ENCODE measurements around the gene MAB21L4. TPM values are rescaled to one million over a fixed set of nuclear protein-coding genes. Genes with fewer than 3 reads are reported as not detected.

Gene MAB21L4
- polyA plus RNA-seq, 1 of the 3 experiments (the other 2 are of a cell fraction), result not detected

DNA sequence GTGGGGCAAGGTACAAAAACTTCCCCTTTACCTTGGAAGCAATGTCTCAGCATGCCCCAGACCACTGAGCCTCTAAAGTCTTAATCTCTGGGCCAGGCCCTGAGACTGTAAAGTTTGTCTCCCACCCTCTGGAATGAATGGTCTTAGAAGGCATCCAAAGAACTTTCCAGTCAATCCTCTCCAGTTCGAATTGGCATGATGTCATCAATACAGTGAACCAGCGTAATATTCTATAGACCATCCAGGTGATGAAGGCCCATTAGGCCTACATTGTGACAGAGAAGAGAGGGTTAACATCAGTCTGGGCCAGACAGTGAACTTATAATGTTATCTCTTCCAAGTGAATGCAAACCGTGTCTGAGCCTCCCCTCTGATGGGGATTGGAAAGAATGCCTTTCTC, 11.2 kb downstream of the MAB21L4 start:
- Histone ChIP-seq H3K27me3 (ENCODE audit: insufficient read depth) (no peaks in the 10 kb centered on the region), H3K4me3 (ENCODE audit: low read depth in 2 of 2, low read length in 1 of 2) (no peak overlapping the region), H4K20me1 (ENCODE audit: insufficient read depth) (no peaks in the 10 kb centered on the region), H3K79me2 (ENCODE audit: insufficient read depth) (no peaks in the 10 kb centered on the region), H3F3A (replicated peaks; ENCODE audit: insufficient read depth) (no peaks in the 10 kb centered on the region), H3K27ac (ENCODE audit: low read depth in 2 of 2, low read length in 1 of 2) (no peak overlapping the region), H3K9me3 (no peaks in the 10 kb centered on the region), H2AFZ (ENCODE audit: low read depth) (no peak overlapping the region), H3K9ac (no peak overlapping the region), H3K4me1 (ENCODE audit: control insufficient read depth in 1 of 2, insufficient read depth in 2 of 2, low read depth in 1 of 2, low read length in 1 of 2) (no peaks in the 10 kb centered on the region; a peak in 1 of 4 replicates), H3K4me2 (no peak overlapping the region), H3K9me2 (no peaks in the 10 kb centered on the region), H3K36me3 (replicated peaks in 1 of 2; ENCODE audit: control insufficient read depth in 1 of 2, insufficient read depth in 2 of 2, low read length in 1 of 2) (no peaks in the 10 kb centered on the region)
- TF ChIP-seq, protein P1, sequence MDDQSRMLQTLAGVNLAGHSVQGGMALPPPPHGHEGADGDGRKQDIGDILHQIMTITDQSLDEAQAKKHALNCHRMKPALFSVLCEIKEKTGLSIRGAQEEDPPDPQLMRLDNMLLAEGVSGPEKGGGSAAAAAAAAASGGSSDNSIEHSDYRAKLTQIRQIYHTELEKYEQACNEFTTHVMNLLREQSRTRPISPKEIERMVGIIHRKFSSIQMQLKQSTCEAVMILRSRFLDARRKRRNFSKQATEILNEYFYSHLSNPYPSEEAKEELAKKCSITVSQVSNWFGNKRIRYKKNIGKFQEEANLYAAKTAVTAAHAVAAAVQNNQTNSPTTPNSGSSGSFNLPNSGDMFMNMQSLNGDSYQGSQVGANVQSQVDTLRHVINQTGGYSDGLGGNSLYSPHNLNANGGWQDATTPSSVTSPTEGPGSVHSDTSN (IDR thresholded peaks at IDR 0.05), result no peak
- no peak for TF ChIP-seq MEF2A (IDR thresholded peaks at IDR 0.05; ENCODE audit: borderline replicate concordance, low read depth)
- TF ChIP-seq CHD2 (IDR thresholded peaks at IDR 0.05; ENCODE audit: low read length, partially characterized antibody), result no peak
- TF ChIP-seq, protein P2, sequence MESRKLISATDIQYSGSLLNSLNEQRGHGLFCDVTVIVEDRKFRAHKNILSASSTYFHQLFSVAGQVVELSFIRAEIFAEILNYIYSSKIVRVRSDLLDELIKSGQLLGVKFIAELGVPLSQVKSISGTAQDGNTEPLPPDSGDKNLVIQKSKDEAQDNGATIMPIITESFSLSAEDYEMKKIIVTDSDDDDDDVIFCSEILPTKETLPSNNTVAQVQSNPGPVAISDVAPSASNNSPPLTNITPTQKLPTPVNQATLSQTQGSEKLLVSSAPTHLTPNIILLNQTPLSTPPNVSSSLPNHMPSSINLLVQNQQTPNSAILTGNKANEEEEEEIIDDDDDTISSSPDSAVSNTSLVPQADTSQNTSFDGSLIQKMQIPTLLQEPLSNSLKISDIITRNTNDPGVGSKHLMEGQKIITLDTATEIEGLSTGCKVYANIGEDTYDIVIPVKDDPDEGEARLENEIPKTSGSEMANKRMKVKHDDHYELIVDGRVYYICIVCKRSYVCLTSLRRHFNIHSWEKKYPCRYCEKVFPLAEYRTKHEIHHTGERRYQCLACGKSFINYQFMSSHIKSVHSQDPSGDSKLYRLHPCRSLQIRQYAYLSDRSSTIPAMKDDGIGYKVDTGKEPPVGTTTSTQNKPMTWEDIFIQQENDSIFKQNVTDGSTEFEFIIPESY (IDR thresholded peaks at IDR 0.05; ENCODE audit: borderline replicate concordance, low read depth), result no peak
- WGBS (ENCODE audit: low lambda C conversion rate), result 31% methylated on average over 3 of the region's 3 CpGs
- CTCF ChIA-PET, result no interaction called here
- no peak for DNase-seq
- POLR2A ChIA-PET, result no interaction called here

DNA sequence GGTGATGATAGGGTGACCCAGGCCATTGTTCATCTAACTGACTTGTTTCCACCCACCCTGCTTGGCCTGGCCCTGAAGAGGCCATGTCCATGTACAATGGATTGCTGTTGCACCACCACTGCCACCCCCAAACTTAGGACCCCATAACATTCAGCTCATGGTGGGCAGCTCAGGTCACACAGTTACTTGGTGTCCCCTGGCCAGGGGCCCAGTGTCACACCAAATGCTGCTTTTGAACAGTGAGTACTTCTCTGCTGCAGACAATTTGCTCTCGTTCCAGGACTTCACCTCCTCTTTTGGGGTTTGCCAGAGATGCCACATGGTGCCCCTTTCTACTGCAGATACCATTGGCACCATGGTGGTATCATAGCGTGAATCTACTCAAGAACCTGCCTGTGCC, 11.7 kb downstream of the MAB21L4 start:
- H3F3A ChIP-seq (replicated peaks; ENCODE audit: insufficient read depth), result no peaks in the 10 kb centered on the region
- no peaks in the 10 kb centered on the region for H3K79me2 ChIP-seq (ENCODE audit: insufficient read depth)
- H3K27me3 ChIP-seq (ENCODE audit: insufficient read depth), result no peaks in the 10 kb centered on the region
- no peak for DNase-seq
- ChIA-PET POLR2A (no interaction called here), CTCF (no interaction called here)
- no peak overlapping the region for H3K4me3 ChIP-seq (ENCODE audit: low read depth in 2 of 2, low read length in 1 of 2)
- WGBS (ENCODE audit: low lambda C conversion rate), result 42% methylated on average over 2 of the region's 2 CpGs
- no peaks in the 10 kb centered on the region for H3K9me3 ChIP-seq
- H2AFZ ChIP-seq (ENCODE audit: low read depth), result no peak overlapping the region
- no peaks in the 10 kb centered on the region for H3K4me1 ChIP-seq (ENCODE audit: control insufficient read depth in 1 of 2, insufficient read depth in 2 of 2, low read depth in 1 of 2, low read length in 1 of 2)
- no peaks in the 10 kb centered on the region for H4K20me1 ChIP-seq (ENCODE audit: insufficient read depth)
- no peak overlapping the region for H3K4me2 ChIP-seq
- H3K9me2 ChIP-seq, result no peaks in the 10 kb centered on the region
- H3K36me3 ChIP-seq (replicated peaks in 1 of 2; ENCODE audit: control insufficient read depth in 1 of 2, insufficient read depth in 2 of 2, low read length in 1 of 2), result no peaks in the 10 kb centered on the region
- H3K27ac ChIP-seq (ENCODE audit: low read depth in 2 of 2, low read length in 1 of 2), result no peak overlapping the region
- TF ChIP-seq, protein P3, sequence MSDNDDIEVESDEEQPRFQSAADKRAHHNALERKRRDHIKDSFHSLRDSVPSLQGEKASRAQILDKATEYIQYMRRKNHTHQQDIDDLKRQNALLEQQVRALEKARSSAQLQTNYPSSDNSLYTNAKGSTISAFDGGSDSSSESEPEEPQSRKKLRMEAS (IDR thresholded peaks at IDR 0.05; ENCODE audit: low read depth), result no peak
- TF ChIP-seq FOXJ3 (CRISPR knock-in tag; IDR thresholded peaks at IDR 0.05) (no peak), YY1 (IDR thresholded peaks at IDR 0.05; ENCODE audit: low read depth) (no peak), NFIC (IDR thresholded peaks at IDR 0.05; ENCODE audit: borderline replicate concordance) (no peak), RAD21 (IDR thresholded peaks at IDR 0.05; ENCODE audit: low read length) (no peak), TEAD4 (IDR thresholded peaks at IDR 0.05; ENCODE audit: borderline replicate concordance, insufficient read depth) (no peak), SIN3A (IDR thresholded peaks at IDR 0.05; ENCODE audit: borderline replicate concordance, low read depth, low read length) (no peak)
- TF ChIP-seq, protein P1 (IDR thresholded peaks at IDR 0.05), result no peak
- H3K9ac ChIP-seq, result no peak overlapping the region
